Measurements from ENCODE around the gene SEMA7A.

- TF ChIP-seq, protein P1, sequence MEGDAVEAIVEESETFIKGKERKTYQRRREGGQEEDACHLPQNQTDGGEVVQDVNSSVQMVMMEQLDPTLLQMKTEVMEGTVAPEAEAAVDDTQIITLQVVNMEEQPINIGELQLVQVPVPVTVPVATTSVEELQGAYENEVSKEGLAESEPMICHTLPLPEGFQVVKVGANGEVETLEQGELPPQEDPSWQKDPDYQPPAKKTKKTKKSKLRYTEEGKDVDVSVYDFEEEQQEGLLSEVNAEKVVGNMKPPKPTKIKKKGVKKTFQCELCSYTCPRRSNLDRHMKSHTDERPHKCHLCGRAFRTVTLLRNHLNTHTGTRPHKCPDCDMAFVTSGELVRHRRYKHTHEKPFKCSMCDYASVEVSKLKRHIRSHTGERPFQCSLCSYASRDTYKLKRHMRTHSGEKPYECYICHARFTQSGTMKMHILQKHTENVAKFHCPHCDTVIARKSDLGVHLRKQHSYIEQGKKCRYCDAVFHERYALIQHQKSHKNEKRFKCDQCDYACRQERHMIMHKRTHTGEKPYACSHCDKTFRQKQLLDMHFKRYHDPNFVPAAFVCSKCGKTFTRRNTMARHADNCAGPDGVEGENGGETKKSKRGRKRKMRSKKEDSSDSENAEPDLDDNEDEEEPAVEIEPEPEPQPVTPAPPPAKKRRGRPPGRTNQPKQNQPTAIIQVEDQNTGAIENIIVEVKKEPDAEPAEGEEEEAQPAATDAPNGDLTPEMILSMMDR (IDR thresholded peaks at IDR 0.05; ENCODE audit: low read length), result no peak
- no peak for TF ChIP-seq EZH2 (optimal IDR thresholded peaks at IDR 0.05; ENCODE audit: low read depth, low read length)
These were observed 53.2 kb downstream of the SEMA7A start for GRCh38 chr15:74380361-74381189.
